Measurements from ENCODE around the gene RCCD1. TPM values are rescaled to one million over a fixed set of nuclear protein-coding genes. Genes with fewer than 3 reads are reported as not detected.

The RCCD1 gene
- total RNA-seq, 1 donor from 2014 or later, result 23.0 TPM

- Mint-ChIP-seq H3K27me3 (no peaks in the 10 kb centered on the region), H3K9me3 (ENCODE audit: low read depth) (no peaks in the 10 kb centered on the region), H3K36me3 (ENCODE audit: insufficient read depth) (peaks cover 8% of the 10 kb centered on the region), H3K4me1 (ENCODE audit: low read depth) (peaks cover 22% of the 10 kb centered on the region), H3K4me3 (ENCODE audit: low read depth) (peak overlapping the region; percentile 100), H3K27ac (peak overlapping the region; percentile 100)
- no peak for TF ChIP-seq CTCF (IDR thresholded peaks at IDR 0.05; ENCODE audit: unreplicated experiment)
- DNase-seq (ENCODE audit: low spot score, unreplicated experiment), result peak; percentile 18
Observed at GRCh38 chr15:90994059-90994416, 39.4 kb downstream of the RCCD1 start.

GRCh38 chr15:90994417-90995311, 40.0 kb downstream of the RCCD1 start, which contains the start of gene PRC1:
TSS of gene PRC1 (minus strand) at chr15:90994535. CDS start at chr15:90994417, 118 bp downstream.
- Mint-ChIP-seq H3K9me3 (ENCODE audit: low read depth) (no peaks in the 10 kb centered on the region), H3K27ac (peak within 1 kb of the TSS; percentile 100), H3K4me3 (ENCODE audit: low read depth) (peak within 1 kb of the TSS; percentile 100), H3K27me3 (no peaks in the 10 kb centered on the region), H3K36me3 (ENCODE audit: insufficient read depth) (peaks cover 11% of the 10 kb centered on the region), H3K4me1 (ENCODE audit: low read depth) (peaks cover 22% of the 10 kb centered on the region)
- peak; percentile 97 for DNase-seq (ENCODE audit: low spot score, unreplicated experiment)
- TF ChIP-seq CTCF (IDR thresholded peaks at IDR 0.05; ENCODE audit: unreplicated experiment), result no peak

GRCh38 chr15:90998737-90999136, 44.1 kb downstream of the RCCD1 start:
- H3K4me3 Mint-ChIP-seq (ENCODE audit: low read depth), result no peak overlapping the region
- H3K4me1 Mint-ChIP-seq (ENCODE audit: low read depth), result peaks cover 7% of the 10 kb centered on the region
- no peaks in the 10 kb centered on the region for H3K27me3 Mint-ChIP-seq
- DNase-seq (ENCODE audit: low spot score, unreplicated experiment), result no peak
- no peak overlapping the region for H3K27ac Mint-ChIP-seq
- peaks cover 28% of the 10 kb centered on the region for H3K36me3 Mint-ChIP-seq (ENCODE audit: insufficient read depth)
- no peak for TF ChIP-seq CTCF (IDR thresholded peaks at IDR 0.05; ENCODE audit: unreplicated experiment)
- no peaks in the 10 kb centered on the region for H3K9me3 Mint-ChIP-seq (ENCODE audit: low read depth)

- H3K27me3 Mint-ChIP-seq, result no peaks in the 10 kb centered on the region
- H3K36me3 Mint-ChIP-seq (ENCODE audit: insufficient read depth), result peaks cover 32% of the 10 kb centered on the region
Observed at GRCh38 chr15:91001209-91001608, 46.5 kb downstream of the RCCD1 start.

GRCh38 chr15:91007266-91007665, 52.6 kb downstream of the RCCD1 start:
- Mint-ChIP-seq H3K9me3 (ENCODE audit: low read depth) (no peaks in the 10 kb centered on the region), H3K4me3 (ENCODE audit: low read depth) (no peak overlapping the region), H3K4me1 (ENCODE audit: low read depth) (no peaks in the 10 kb centered on the region), H3K27ac (no peak overlapping the region), H3K36me3 (ENCODE audit: insufficient read depth) (peaks cover 25% of the 10 kb centered on the region), H3K27me3 (no peaks in the 10 kb centered on the region)
- DNase-seq (ENCODE audit: low spot score, unreplicated experiment), result no peak
- no peak for TF ChIP-seq CTCF (IDR thresholded peaks at IDR 0.05; ENCODE audit: unreplicated experiment)

More at GRCh38 chr15:91001209-91001608, 46.5 kb downstream of the RCCD1 start:
- Mint-ChIP-seq H3K9me3 (ENCODE audit: low read depth) (no peaks in the 10 kb centered on the region), H3K4me3 (ENCODE audit: low read depth) (no peak overlapping the region), H3K4me1 (ENCODE audit: low read depth) (no peaks in the 10 kb centered on the region), H3K27ac (no peak overlapping the region)
- TF ChIP-seq CTCF (IDR thresholded peaks at IDR 0.05; ENCODE audit: unreplicated experiment), result no peak
- no peak for DNase-seq (ENCODE audit: low spot score, unreplicated experiment)

Other genes starting within 250 kb of the RCCD1 start
- gene BLM, start 237.5 kb upstream of the RCCD1 start, total RNA-seq, result 19.6 and 21.3 TPM in 2 replicates
- 64.1 and 64.8 TPM in 2 replicates for gene FURIN, start 86.3 kb upstream of the RCCD1 start, total RNA-seq
- gene FES, start 70.4 kb upstream of the RCCD1 start, total RNA-seq, result 13.8 and 16.2 TPM in 2 replicates
- 111 and 117 TPM in 2 replicates for gene MAN2A2, start 51.6 kb upstream of the RCCD1 start, total RNA-seq
- gene HDDC3, start 22.3 kb upstream of the RCCD1 start, total RNA-seq, result 14.5 and 16.6 TPM in 2 replicates
- gene UNC45A, start 19.6 kb upstream of the RCCD1 start, total RNA-seq, result 83.4 and 90.6 TPM in 2 replicates
- 79.1 and 81.5 TPM in 2 replicates for gene PRC1, start 39.7 kb downstream of the RCCD1 start, total RNA-seq
- gene VPS33B, start 67.7 kb downstream of the RCCD1 start, total RNA-seq, result 28.0 and 33.3 TPM in 2 replicates
- gene SV2B, start 145.4 kb downstream of the RCCD1 start, total RNA-seq, result 19.9 and 24.9 TPM in 2 replicates

All from progenitor cell of endocrine pancreas (in vitro differentiated cells).